Endothelial cell (in vitro differentiated cells): ENCODE measurements around the gene KRT72. TPM values are rescaled to one million over a fixed set of nuclear protein-coding genes. Genes with fewer than 3 reads are reported as not detected.

Experiments used
- DNase-seq: peaks from one replicate; pipeline ENCODE4 v3.0.0; 2021; ENCODE audit warnings: low spot score
- H3K27ac Mint-ChIP-seq: one replicate; pipeline ENCODE4 v1.8.0; 2021; ENCODE audit warnings: mixed read lengths, inconsistent platforms; ENCODE audit not compliant: unreplicated experiment
- H3K27me3 Mint-ChIP-seq: one replicate; pipeline ENCODE4 v1.8.0; 2021; ENCODE audit warnings: mild to moderate bottlenecking, moderate library complexity, mixed read lengths, inconsistent platforms; ENCODE audit not compliant: unreplicated experiment
- H3K36me3 Mint-ChIP-seq: one replicate; pipeline ENCODE4 v1.8.0; 2021; ENCODE audit warnings: mild to moderate bottlenecking, low read depth, mixed read lengths, inconsistent platforms; ENCODE audit not compliant: unreplicated experiment
- H3K4me1 Mint-ChIP-seq: one replicate; pipeline ENCODE4 v1.8.0; 2021; ENCODE audit warnings: mild to moderate bottlenecking, mixed read lengths, inconsistent platforms; ENCODE audit not compliant: unreplicated experiment
- H3K4me3 Mint-ChIP-seq: one replicate; pipeline ENCODE4 v1.8.0; 2021; ENCODE audit warnings: mild to moderate bottlenecking, mixed read lengths, inconsistent platforms; ENCODE audit not compliant: unreplicated experiment
- H3K9me3 Mint-ChIP-seq: one replicate; pipeline ENCODE4 v1.8.0; 2021; ENCODE audit warnings: mixed read lengths, inconsistent platforms; ENCODE audit not compliant: unreplicated experiment
- total RNA-seq: library from RNA; stranded (reverse); fragmentation: NEBNext Ultra II Directional; extraction: Animal tissue kit (Norgen Biotek cat#: 25700); gene quantifications from one replicate; pipeline ENCODE4 v1.2.1, GENCODE V29; 2021; ENCODE audit not compliant: unreplicated experiment
- TF ChIP-seq, protein P1 (sequence below): fragments of 200-600 bp; sonication (generic); IDR thresholded peaks from one replicate; pipeline ENCODE4 v1.5.0; 2021; ENCODE audit warnings: antibody characterized with exemption; ENCODE audit not compliant: unreplicated experiment

The KRT72 gene
- total RNA-seq, 1 donor from 2014 or later: 0.28 TPM

DNA sequence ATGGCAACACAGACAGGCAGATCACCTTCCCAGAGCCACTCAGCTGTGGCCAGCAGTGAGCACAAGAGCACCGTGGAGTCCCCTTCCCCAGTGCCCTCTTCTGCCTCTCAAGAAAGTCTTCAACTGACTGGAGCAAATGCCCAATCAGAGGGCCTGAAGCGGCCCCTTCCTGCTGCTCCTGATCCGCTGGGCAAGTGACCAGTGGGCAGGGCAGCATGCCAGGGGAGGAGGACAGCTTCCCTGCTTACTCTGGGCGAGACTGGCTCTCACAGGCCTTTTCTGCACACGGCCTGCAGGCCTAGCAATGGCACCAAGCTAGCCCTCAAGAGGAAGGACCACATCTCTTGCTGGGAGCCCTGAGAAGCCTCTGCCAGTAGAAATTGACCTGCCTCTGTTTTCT lies 49.2 kb downstream of the KRT72 start:
- TF ChIP-seq, protein P1, sequence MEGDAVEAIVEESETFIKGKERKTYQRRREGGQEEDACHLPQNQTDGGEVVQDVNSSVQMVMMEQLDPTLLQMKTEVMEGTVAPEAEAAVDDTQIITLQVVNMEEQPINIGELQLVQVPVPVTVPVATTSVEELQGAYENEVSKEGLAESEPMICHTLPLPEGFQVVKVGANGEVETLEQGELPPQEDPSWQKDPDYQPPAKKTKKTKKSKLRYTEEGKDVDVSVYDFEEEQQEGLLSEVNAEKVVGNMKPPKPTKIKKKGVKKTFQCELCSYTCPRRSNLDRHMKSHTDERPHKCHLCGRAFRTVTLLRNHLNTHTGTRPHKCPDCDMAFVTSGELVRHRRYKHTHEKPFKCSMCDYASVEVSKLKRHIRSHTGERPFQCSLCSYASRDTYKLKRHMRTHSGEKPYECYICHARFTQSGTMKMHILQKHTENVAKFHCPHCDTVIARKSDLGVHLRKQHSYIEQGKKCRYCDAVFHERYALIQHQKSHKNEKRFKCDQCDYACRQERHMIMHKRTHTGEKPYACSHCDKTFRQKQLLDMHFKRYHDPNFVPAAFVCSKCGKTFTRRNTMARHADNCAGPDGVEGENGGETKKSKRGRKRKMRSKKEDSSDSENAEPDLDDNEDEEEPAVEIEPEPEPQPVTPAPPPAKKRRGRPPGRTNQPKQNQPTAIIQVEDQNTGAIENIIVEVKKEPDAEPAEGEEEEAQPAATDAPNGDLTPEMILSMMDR: no peak
- H3K27ac Mint-ChIP-seq: no peak overlapping the region
- H3K27me3 Mint-ChIP-seq: peaks cover 7% of the 10 kb centered on the region
- no peaks in the 10 kb centered on the region for H3K9me3 Mint-ChIP-seq
- H3K4me3 Mint-ChIP-seq: no peak overlapping the region
- no peaks in the 10 kb centered on the region for H3K4me1 Mint-ChIP-seq
- H3K36me3 Mint-ChIP-seq: no peaks in the 10 kb centered on the region
- DNase-seq: no peak

GRCh38 chr12:52551216-52551865 lies 49.9 kb downstream of the KRT72 start:
- TF ChIP-seq, protein P1: no peak
- Mint-ChIP-seq H3K27me3 (peaks cover 9% of the 10 kb centered on the region), H3K27ac (no peak overlapping the region), H3K9me3 (no peaks in the 10 kb centered on the region), H3K4me3 (no peak overlapping the region), H3K36me3 (no peaks in the 10 kb centered on the region), H3K4me1 (no peaks in the 10 kb centered on the region)
- no peak for DNase-seq

DNA sequence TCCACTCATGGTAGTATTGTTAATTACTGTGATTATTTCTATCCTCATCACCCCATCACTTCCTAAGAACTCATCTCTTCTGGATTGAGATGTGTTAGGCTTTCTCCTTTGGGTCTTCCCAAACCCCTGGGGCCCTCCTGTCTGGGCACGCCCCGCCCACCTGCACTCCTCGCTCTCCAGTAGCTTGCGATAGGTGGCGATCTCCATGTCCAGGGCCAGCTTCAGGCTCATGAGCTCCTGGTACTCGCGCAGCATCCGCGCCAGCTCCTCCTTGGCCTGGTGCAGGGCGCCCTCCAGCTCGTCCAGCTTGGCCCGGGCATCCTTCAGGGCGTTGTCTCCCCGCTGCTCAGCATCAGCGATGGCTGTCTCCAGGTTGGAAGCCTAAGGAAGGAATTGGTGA lies 55.1 kb downstream of the KRT72 start:
- Mint-ChIP-seq H3K4me3 (no peak overlapping the region), H3K4me1 (no peaks in the 10 kb centered on the region), H3K27me3 (peaks cover 4% of the 10 kb centered on the region), H3K9me3 (no peaks in the 10 kb centered on the region), H3K27ac (no peak overlapping the region), H3K36me3 (no peaks in the 10 kb centered on the region)
- DNase-seq: no peak
- TF ChIP-seq, protein P1: no peak

- DNase-seq: no peak
- H3K27me3 Mint-ChIP-seq: peaks cover 4% of the 10 kb centered on the region
These were observed 57.0 kb downstream of the KRT72 start for GRCh38 chr12:52543985-52544883.

More at GRCh38 chr12:52543985-52544883, 57.0 kb downstream of the KRT72 start:
- Mint-ChIP-seq H3K4me3 (no peak overlapping the region), H3K36me3 (no peaks in the 10 kb centered on the region), H3K27ac (no peak overlapping the region), H3K4me1 (no peaks in the 10 kb centered on the region), H3K9me3 (no peaks in the 10 kb centered on the region)
- TF ChIP-seq, protein P1: no peak
